RWPE1 (cell line): Measurements from ENCODE around the gene PPP4R1.

Experiments
- CTCF ChIA-PET: fragments of 350-600 bp; sonication (Branson Sonifier 250); formaldehyde crosslinking; extraction: SDS; loops from one replicate; lab custom pipeline; 2021; lab: Yijun Ruan, JAX
- POLR2A ChIA-PET: fragments of 400-600 bp; formaldehyde crosslinking; extraction: SDS; loops from one replicate; lab custom pipeline; 2020; ENCODE audit warnings: antibody characterized with exemption; ENCODE audit not compliant: low non-redundant PET; lab: Yijun Ruan, JAX
- DNase-seq: peaks from one replicate; pipeline ENCODE4 v3.0.0; 2012; ENCODE audit warnings: low spot score
- H3K27ac ChIP-seq: fragments of 450-650 bp; 2 replicates; pipeline ENCODE4 v1.5.1; 2017
- CTCF ChIP-seq: fragments of 450-650 bp; conservative IDR thresholded peaks from 2 replicates; pipeline ENCODE4 v1.5.1; 2017; ENCODE audit warnings: low read depth, mild to moderate bottlenecking

PPP4R1 gene

GRCh38 chr18:9562584-9562983 lies 51.8 kb downstream of the PPP4R1 start:
- CTCF ChIA-PET: interaction anchor here (1.0 kb wide), 1 partner anchor 13 kb away, joined by 3 read pairs; no protein-coding TSS in a partner anchor
- no peak for DNase-seq
- POLR2A ChIA-PET: no interaction called here

GRCh38 chr18:9561759-9562158 lies 52.6 kb downstream of the PPP4R1 start:
- ChIA-PET POLR2A (no interaction called here), CTCF (no interaction called here)

More at GRCh38 chr18:9562584-9562983, 51.8 kb downstream of the PPP4R1 start:
- no peak overlapping the region for H3K27ac ChIP-seq
- no peak for TF ChIP-seq CTCF

GRCh38 chr18:9559253-9559652 lies 55.1 kb downstream of the PPP4R1 start:
- no peak for TF ChIP-seq CTCF
- DNase-seq: no peak
- no peak overlapping the region for H3K27ac ChIP-seq
- POLR2A ChIA-PET: no interaction called here
- CTCF ChIA-PET: interaction anchor here (0.7 kb wide), 1 partner anchor 144 kb away, joined by 3 read pairs; no protein-coding TSS in a partner anchor

More at GRCh38 chr18:9561759-9562158, 52.6 kb downstream of the PPP4R1 start:
- no peak for TF ChIP-seq CTCF
- no peak overlapping the region for H3K27ac ChIP-seq
- DNase-seq: no peak

- DNase-seq: no peak
- TF ChIP-seq CTCF: no peak
- ChIA-PET POLR2A (no interaction called here), CTCF (no interaction called here)
- 0 out of 2 replicates have a peak overlapping the region, but pooled peaks have one; percentile 41 for H3K27ac ChIP-seq
Measured at GRCh38 chr18:9558387-9559064, 55.8 kb downstream of the PPP4R1 start.

- POLR2A ChIA-PET: no interaction called here
- CTCF ChIA-PET: no interaction called here
- peak; percentile 50 for DNase-seq
- no peak overlapping the region for H3K27ac ChIP-seq
- no peak for TF ChIP-seq CTCF
Measured at GRCh38 chr18:9557250-9557943, 57.0 kb downstream of the PPP4R1 start.

GRCh38 chr18:9552616-9553015 lies 61.7 kb downstream of the PPP4R1 start:
- no peak overlapping the region for H3K27ac ChIP-seq
- ChIA-PET CTCF (interaction anchor here (0.7 kb wide), 1 partner anchor 976 kb away, joined by 3 read pairs; no protein-coding TSS in a partner anchor), POLR2A (no interaction called here)
- TF ChIP-seq CTCF: no peak
- DNase-seq: no peak
